Measurements from ENCODE around the gene HEATR5A. TPM values are rescaled to one million over a fixed set of nuclear protein-coding genes. Genes with fewer than 3 reads are reported as not detected.
"Not testable (repeated sequence)": the region's sequence is repeated elsewhere in the genome, so short reads cannot be mapped to it uniquely, and the experiment has no call there.

Gene HEATR5A
- total RNA-seq, 1 donor from 2014 or later = 57.7 TPM

DNA sequence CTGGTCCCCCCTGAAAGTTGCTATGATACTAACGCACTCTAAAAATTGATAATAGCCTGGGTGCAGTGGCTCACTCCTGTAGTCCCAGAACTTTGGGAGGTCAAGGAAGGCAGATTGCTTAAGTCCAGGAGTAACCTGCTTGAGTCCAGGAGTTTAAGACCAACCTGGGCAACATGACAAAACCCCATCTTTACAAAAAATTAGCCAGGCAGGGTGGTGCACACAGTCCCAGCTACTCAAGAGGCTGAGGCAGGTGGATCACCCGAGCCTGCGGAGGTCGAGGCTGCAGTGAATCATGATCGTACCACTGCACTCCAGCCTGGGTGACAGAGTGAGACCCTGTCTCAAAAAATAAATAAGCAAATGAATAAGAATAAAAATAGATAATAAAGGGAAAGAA, 42.9 kb downstream of the HEATR5A start:
- Mint-ChIP-seq H3K9me3 (ENCODE audit: low read depth) (no peaks in the 10 kb centered on the region), H3K27me3 (ENCODE audit: low read depth) (no peaks in the 10 kb centered on the region), H3K36me3 (ENCODE audit: low read depth) (peaks cover 18% of the 10 kb centered on the region), H3K27ac (ENCODE audit: unreplicated experiment) (no peak overlapping the region), H3K4me3 (ENCODE audit: unreplicated experiment) (no peak overlapping the region), H3K4me1 (ENCODE audit: low read depth) (no peaks in the 10 kb centered on the region)
- TF ChIP-seq CTCF (IDR thresholded peaks at IDR 0.05) = no peak
- DNase-seq (ENCODE audit: low spot score) = no peak

DNA sequence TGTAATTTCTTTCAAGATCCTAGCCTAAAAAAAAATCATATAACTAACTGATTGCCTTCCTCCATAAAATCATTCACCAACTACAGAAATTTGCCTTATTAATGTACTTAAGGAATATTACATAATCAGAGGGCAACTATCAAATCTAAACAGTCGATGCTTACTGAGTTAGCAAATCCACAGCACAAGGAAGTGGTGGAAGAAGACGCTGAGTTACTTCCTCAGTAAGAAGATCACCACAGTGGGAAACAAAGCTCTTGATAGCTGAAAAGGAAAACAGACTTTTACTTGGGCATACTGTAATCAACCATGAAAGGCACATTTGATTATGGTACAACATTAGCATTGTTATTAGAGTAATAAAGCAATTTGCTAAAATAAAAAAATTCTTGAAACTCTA, 48.7 kb downstream of the HEATR5A start:
- no peak overlapping the region for H3K4me3 Mint-ChIP-seq (ENCODE audit: unreplicated experiment)
- H3K36me3 Mint-ChIP-seq (ENCODE audit: low read depth) = peaks cover 20% of the 10 kb centered on the region
- no peaks in the 10 kb centered on the region for H3K4me1 Mint-ChIP-seq (ENCODE audit: low read depth)
- DNase-seq (ENCODE audit: low spot score) = no peak
- no peak overlapping the region for H3K27ac Mint-ChIP-seq (ENCODE audit: unreplicated experiment)
- no peak for TF ChIP-seq CTCF (IDR thresholded peaks at IDR 0.05)
- no peaks in the 10 kb centered on the region for H3K27me3 Mint-ChIP-seq (ENCODE audit: low read depth)
- no peaks in the 10 kb centered on the region for H3K9me3 Mint-ChIP-seq (ENCODE audit: low read depth)

- Mint-ChIP-seq H3K27ac (ENCODE audit: unreplicated experiment) (no peak overlapping the region), H3K4me3 (ENCODE audit: unreplicated experiment) (no peak overlapping the region), H3K36me3 (ENCODE audit: low read depth) (peaks cover 13% of the 10 kb centered on the region), H3K9me3 (ENCODE audit: low read depth) (no peaks in the 10 kb centered on the region), H3K27me3 (ENCODE audit: low read depth) (no peaks in the 10 kb centered on the region), H3K4me1 (ENCODE audit: low read depth) (peaks cover 12% of the 10 kb centered on the region)
- no peak for DNase-seq (ENCODE audit: low spot score)
- no peak for TF ChIP-seq CTCF (IDR thresholded peaks at IDR 0.05)
Measured at GRCh38 chr14:31363331-31364073, 56.8 kb downstream of the HEATR5A start.

- Mint-ChIP-seq H3K4me1 (ENCODE audit: low read depth) (peaks cover 12% of the 10 kb centered on the region), H3K27me3 (ENCODE audit: low read depth) (no peaks in the 10 kb centered on the region), H3K4me3 (ENCODE audit: unreplicated experiment) (no peak overlapping the region), H3K27ac (ENCODE audit: unreplicated experiment) (no peak overlapping the region), H3K36me3 (ENCODE audit: low read depth) (peaks cover 12% of the 10 kb centered on the region), H3K9me3 (ENCODE audit: low read depth) (no peaks in the 10 kb centered on the region)
- DNase-seq (ENCODE audit: low spot score) = no peak
- TF ChIP-seq CTCF (IDR thresholded peaks at IDR 0.05) = no peak
Measured at GRCh38 chr14:31362746-31363145, 57.6 kb downstream of the HEATR5A start.

GRCh38 chr14:31361761-31362160, 58.6 kb downstream of the HEATR5A start:
- not testable (repeated sequence) for H3K36me3 Mint-ChIP-seq (ENCODE audit: low read depth); H3K27me3 Mint-ChIP-seq (ENCODE audit: low read depth); H3K4me3 Mint-ChIP-seq (ENCODE audit: unreplicated experiment); H3K9me3 Mint-ChIP-seq (ENCODE audit: low read depth); DNase-seq (ENCODE audit: low spot score); H3K27ac Mint-ChIP-seq (ENCODE audit: unreplicated experiment)
- H3K4me1 Mint-ChIP-seq (ENCODE audit: low read depth) = peaks cover 12% of the 10 kb centered on the region

All from chondrocyte (in vitro differentiated cells).